ENCODE results near the gene SMIM35. TPM values are rescaled to one million over a fixed set of nuclear protein-coding genes. Genes with fewer than 3 reads are reported as not detected.

SMIM35 gene
- total and polyA plus RNA-seq, 2 donors (not counting 3 experiments of a cell fraction or from before 2014, with no cell fraction given): not detected

DNA sequence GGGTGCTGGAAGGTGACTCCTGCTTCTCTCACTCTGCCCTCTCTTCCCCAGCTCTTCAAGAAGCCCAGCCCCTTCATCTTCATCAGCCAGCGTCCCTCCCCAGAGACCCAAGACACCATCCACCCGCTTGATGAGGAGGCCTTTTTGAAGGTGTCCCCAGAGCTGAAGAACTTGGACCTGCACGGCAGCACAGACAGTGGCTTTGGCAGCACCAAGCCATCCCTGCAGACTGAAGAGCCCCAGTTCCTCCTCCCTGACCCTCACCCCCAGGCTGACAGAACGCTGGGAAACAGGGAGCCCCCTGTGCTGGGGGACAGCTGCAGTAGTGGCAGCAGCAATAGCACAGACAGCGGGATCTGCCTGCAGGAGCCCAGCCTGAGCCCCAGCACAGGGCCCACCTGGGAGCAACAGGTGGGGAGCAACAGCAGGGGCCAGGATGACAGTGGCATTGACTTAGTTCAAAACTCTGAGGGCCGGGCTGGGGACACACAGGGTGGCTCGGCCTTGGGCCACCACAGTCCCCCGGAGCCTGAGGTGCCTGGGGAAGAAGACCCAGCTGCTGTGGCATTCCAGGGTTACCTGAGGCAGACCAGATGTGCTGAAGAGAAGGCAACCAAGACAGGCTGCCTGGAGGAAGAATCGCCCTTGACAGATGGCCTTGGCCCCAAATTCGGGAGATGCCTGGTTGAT is 88.0 kb downstream of the SMIM35 start:
- no TSS peak for BruUV-seq (replicated peaks)
- H3K9me1 ChIP-seq (replicated peaks; ENCODE audit: control insufficient read depth, extremely low read depth, insufficient read depth, low read length): no peaks in the 10 kb centered on the region
- H4K20me1 ChIP-seq (replicated peaks; ENCODE audit: control insufficient read depth, extremely low read depth, insufficient read depth, low read length): no peaks in the 10 kb centered on the region
- no peak overlapping the region for H2AFZ ChIP-seq (ENCODE audit: low read depth, low read length)
- no peak overlapping the region for H3K9ac ChIP-seq (replicated peaks; ENCODE audit: extremely low read depth, insufficient read depth, low read length)
- TF ChIP-seq, protein P1, sequence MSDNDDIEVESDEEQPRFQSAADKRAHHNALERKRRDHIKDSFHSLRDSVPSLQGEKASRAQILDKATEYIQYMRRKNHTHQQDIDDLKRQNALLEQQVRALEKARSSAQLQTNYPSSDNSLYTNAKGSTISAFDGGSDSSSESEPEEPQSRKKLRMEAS (IDR thresholded peaks at IDR 0.05; ENCODE audit: insufficient read depth, insufficient read length): no peak
- TF ChIP-seq POLR2AphosphoS5 (IDR thresholded peaks at IDR 0.05; ENCODE audit: insufficient read depth, low read depth, low read length) (no peak), FOS (IDR thresholded peaks at IDR 0.05; ENCODE audit: borderline replicate concordance, insufficient read depth, low read length) (no peak), MYC (IDR thresholded peaks at IDR 0.05; ENCODE audit: low read depth, low read length) (no peak), GATA2 (IDR thresholded peaks at IDR 0.05; ENCODE audit: insufficient read depth, insufficient read length, low read depth, low read length) (no peak), EZH2 (IDR thresholded peaks at IDR 0.05; ENCODE audit: borderline replicate concordance, low read depth, low read length, severe bottlenecking) (no peak), POLR2A (IDR thresholded peaks at IDR 0.05; ENCODE audit: low read depth, low read length) (no peak), JUN (IDR thresholded peaks at IDR 0.05; ENCODE audit: borderline replicate concordance, insufficient read depth, insufficient read length, low read depth) (no peak)
- TF ChIP-seq, protein P2, sequence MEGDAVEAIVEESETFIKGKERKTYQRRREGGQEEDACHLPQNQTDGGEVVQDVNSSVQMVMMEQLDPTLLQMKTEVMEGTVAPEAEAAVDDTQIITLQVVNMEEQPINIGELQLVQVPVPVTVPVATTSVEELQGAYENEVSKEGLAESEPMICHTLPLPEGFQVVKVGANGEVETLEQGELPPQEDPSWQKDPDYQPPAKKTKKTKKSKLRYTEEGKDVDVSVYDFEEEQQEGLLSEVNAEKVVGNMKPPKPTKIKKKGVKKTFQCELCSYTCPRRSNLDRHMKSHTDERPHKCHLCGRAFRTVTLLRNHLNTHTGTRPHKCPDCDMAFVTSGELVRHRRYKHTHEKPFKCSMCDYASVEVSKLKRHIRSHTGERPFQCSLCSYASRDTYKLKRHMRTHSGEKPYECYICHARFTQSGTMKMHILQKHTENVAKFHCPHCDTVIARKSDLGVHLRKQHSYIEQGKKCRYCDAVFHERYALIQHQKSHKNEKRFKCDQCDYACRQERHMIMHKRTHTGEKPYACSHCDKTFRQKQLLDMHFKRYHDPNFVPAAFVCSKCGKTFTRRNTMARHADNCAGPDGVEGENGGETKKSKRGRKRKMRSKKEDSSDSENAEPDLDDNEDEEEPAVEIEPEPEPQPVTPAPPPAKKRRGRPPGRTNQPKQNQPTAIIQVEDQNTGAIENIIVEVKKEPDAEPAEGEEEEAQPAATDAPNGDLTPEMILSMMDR (IDR thresholded peaks at IDR 0.05; ENCODE audit: extremely low read depth in 1 of 2, insufficient read depth in 1 of 2, low read depth in 1 of 2, low read length in 2 of 2): no peak
- CTCF ChIA-PET: no interaction called here
- dilution Hi-C loops (cut with MboI; ENCODE audit: extremely low pct_ligation_motif_present, low sequenced_read_pairs) (no loop called here), intact Hi-C loops (cut with micrococcal nuclease) (no loop called here)
- H3K4me3 ChIP-seq (replicated peaks in 1 of 3; ENCODE audit: insufficient read depth in 1 of 3, low read depth in 1 of 3, low read length in 3 of 3): no peak overlapping the region
- H3K4me2 ChIP-seq (ENCODE audit: insufficient read depth, low read length): no peak overlapping the region
- no peaks in the 10 kb centered on the region for H3K36me3 ChIP-seq (ENCODE audit: control insufficient read depth in 2 of 2, extremely low read depth in 1 of 2, insufficient read depth in 2 of 2, low read length in 2 of 2)
- no peaks in the 10 kb centered on the region for H3K4me1 ChIP-seq (ENCODE audit: control insufficient read depth, extremely low read depth, insufficient read depth, low read length)
- H3K9me3 ChIP-seq (replicated peaks; ENCODE audit: control insufficient read depth, insufficient read depth, low read length): no peaks in the 10 kb centered on the region
- H3K79me2 ChIP-seq (ENCODE audit: control insufficient read depth, insufficient read depth, low read length): no peaks in the 10 kb centered on the region
- FAIRE-seq (no peak), DNase-seq (ENCODE audit: low read depth, low spot score) (no peak)
- H3K27ac ChIP-seq (ENCODE audit: insufficient read depth, low read depth, low read length): no peak overlapping the region
- POLR2A ChIA-PET: no interaction called here
- no peaks in the 10 kb centered on the region for H3K27me3 ChIP-seq (ENCODE audit: control insufficient read depth in 2 of 2, insufficient read depth in 2 of 2, low read length in 2 of 2)

Data from endothelial cell of umbilical vein (primary cell).